HepG2 (cell line): Measurements from ENCODE around the gene CES3. TPM values are rescaled to one million over a fixed set of nuclear protein-coding genes. Genes with fewer than 3 reads are reported as not detected.
A peak's percentile ranks its signal among the peaks of the same experiment; 100 is the strongest.

Experiments
- ATAC-seq: fragments of 200-7000 bp; cut with Tn5 transposase; 3 replicates; pipeline ENCODE4 v1.9.1; 2020; ENCODE audit warnings: mild to moderate bottlenecking, moderate library complexity
- BruUV-seq: library from RNA; stranded (reverse); fragments of 400-500 nt; replicated peaks from 2 replicates; lab custom pipeline; 2021; lab: Mats Ljungman, UMichigan
- CTCF ChIA-PET: fragments of 300-600 bp; formaldehyde crosslinking; extraction: SDS; loops from one replicate; lab custom pipeline; 2021; ENCODE audit warnings: low total read pairs, inconsistent platforms, low intra/inter-chr PET ratio; lab: Yijun Ruan, JAX
- POLR2A ChIA-PET: fragments of 350-600 bp; sonication (Branson Sonifier 250); formaldehyde crosslinking; loops from one replicate; lab custom pipeline; 2020; ENCODE audit warnings: antibody characterized with exemption, inconsistent platforms; lab: Yijun Ruan, JAX
- DNase-seq: peaks from one replicate; pipeline ENCODE4 v3.0.0-alpha.2; 2015; ENCODE audit warnings: low spot score
- FAIRE-seq: peaks from 3 replicates; lab custom pipeline; 2011; peaks lifted over from hg19 to GRCh38; lab: Jason Lieb, UNC
- H2AFZ ChIP-seq: one replicate; pipeline ENCODE4 v1.6.1; 2011; ENCODE audit warnings: low read length, inconsistent platforms
- H3K27ac ChIP-seq: fragments of 300-600 bp; 3 replicates; pipeline ENCODE4 v1.8.0; 2011; ENCODE audit warnings: mixed run types, mild to moderate bottlenecking, mixed read lengths, low read length, inconsistent platforms; ENCODE audit not compliant: insufficient read depth; ENCODE audit errors: extremely low read length
- H3K27me3 ChIP-seq, 2 experiments: fragments of 200-600 bp in 1 of 2; 2 replicates in 1 of 2; 3 replicates in 1 of 2; pipeline versions ENCODE4 v1.6.0 to v1.8.0; 2011; ENCODE audit warnings: low read length in 2 of 2, mild to moderate bottlenecking in 2 of 2, moderate library complexity in 2 of 2, inconsistent platforms in 1 of 2; ENCODE audit not compliant: insufficient read depth in 2 of 2, control insufficient read depth in 1 of 2
- H3K36me3 ChIP-seq, 2 experiments: fragments of 200-600 bp in 1 of 2; replicated peaks in 1 of 2; 2 replicates in 1 of 2; 3 replicates in 1 of 2; pipeline versions ENCODE4 v1.5.1 to v1.8.0; 2011; ENCODE audit warnings: low read length in 2 of 2, inconsistent platforms in 1 of 2; ENCODE audit not compliant: insufficient read depth in 2 of 2, control insufficient read depth in 1 of 2
- H3K4me1 ChIP-seq: 2 replicates; pipeline ENCODE4 v1.5.1; 2012; ENCODE audit warnings: low read length, inconsistent platforms; ENCODE audit not compliant: insufficient read depth
- H3K4me2 ChIP-seq: 2 replicates; pipeline ENCODE4 v1.6.0; 2011; ENCODE audit warnings: low read depth, low read length, inconsistent platforms
- H3K4me3 ChIP-seq, 3 experiments: fragments of 200-600 bp in 1 of 3; sonication (generic), shearing (Covaris generic) in 1 of 3; replicated peaks in 1 of 3; 2 replicates each; pipeline ENCODE4 v1.5.1; 2011 to 2016; ENCODE audit warnings: low read length in 3 of 3, inconsistent platforms in 2 of 3, low read depth in 2 of 3, mild to moderate bottlenecking in 2 of 3, control low read depth in 1 of 3, mixed read lengths in 1 of 3; ENCODE audit not compliant: insufficient read depth in 1 of 3
- H3K79me2 ChIP-seq: one replicate; pipeline ENCODE4 v1.6.1; 2011; ENCODE audit warnings: low read length, inconsistent platforms; ENCODE audit not compliant: insufficient read depth
- H3K9ac ChIP-seq: 2 replicates; pipeline ENCODE4 v1.6.0; 2011; ENCODE audit warnings: mild to moderate bottlenecking, low read depth, low read length, inconsistent platforms; ENCODE audit not compliant: insufficient read depth
- H3K9me3 ChIP-seq: 2 replicates; pipeline ENCODE4 v1.5.1; 2012; ENCODE audit warnings: mild to moderate bottlenecking, low read length
- H4K20me1 ChIP-seq: 2 replicates; pipeline ENCODE4 v1.6.0; 2011; ENCODE audit warnings: inconsistent platforms, mild to moderate bottlenecking, low read length, moderate library complexity; ENCODE audit not compliant: insufficient read depth
- ATF7 ChIP-seq, 2 experiments: fragments of 450-650 bp in 1 of 2; sonication (generic) in 1 of 2; formaldehyde crosslinking in 1 of 2; IDR thresholded peaks; 2 replicates each; pipeline versions ENCODE4 v1.4.0 to v1.6.1; 2016 to 2020; ENCODE audit warnings: antibody characterized with exemption in 1 of 2, mild to moderate bottlenecking in 1 of 2, missing genetic modification reagents in 1 of 2
- FOXJ3 ChIP-seq: sonication (generic); formaldehyde crosslinking; IDR thresholded peaks from 2 replicates; pipeline ENCODE4 v1.4.0; 2020; ENCODE audit warnings: missing genetic modification reagents, mild to moderate bottlenecking, borderline replicate concordance
- KDM2A ChIP-seq: sonication (generic); formaldehyde crosslinking; IDR thresholded peaks from 2 replicates; pipeline ENCODE4 v1.4.0; 2020; ENCODE audit warnings: low read depth, missing genetic modification reagents, borderline replicate concordance
- RARG ChIP-seq: sonication (generic); formaldehyde crosslinking; IDR thresholded peaks from 2 replicates; pipeline ENCODE4 v1.4.0; 2020; ENCODE audit warnings: low read depth, mild to moderate bottlenecking, missing genetic modification reagents
- SRSF1 ChIP-seq: fragments of 200-400 bp; formaldehyde crosslinking; optimal IDR thresholded peaks from 2 replicates; pipeline ENCODE3; 2017; ENCODE audit warnings: mild to moderate bottlenecking, low read depth, low read length, moderate library complexity
- ZNF136 ChIP-seq: sonication (generic); formaldehyde crosslinking; IDR thresholded peaks from 2 replicates; pipeline ENCODE4 v1.8.1; 2022; ENCODE audit warnings: low read depth, mild to moderate bottlenecking, moderate library complexity, missing genetic modification reagents
- ZNF354B ChIP-seq: sonication (generic); formaldehyde crosslinking; IDR thresholded peaks from 2 replicates; pipeline ENCODE4 v1.8.0; 2022; ENCODE audit warnings: mild to moderate bottlenecking, missing genetic modification reagents
- ZNF460 ChIP-seq: sonication (generic); formaldehyde crosslinking; IDR thresholded peaks from 2 replicates; pipeline ENCODE4 v1.5.1; 2020; ENCODE audit warnings: missing genetic modification reagents, mild to moderate bottlenecking, borderline replicate concordance
- ZNF552 ChIP-seq: sonication (generic); formaldehyde crosslinking; IDR thresholded peaks from 2 replicates; pipeline ENCODE4 v1.9.0; 2022; ENCODE audit warnings: missing genetic modification reagents, mild to moderate bottlenecking, borderline replicate concordance
- ZNF746 ChIP-seq: sonication (generic); formaldehyde crosslinking; IDR thresholded peaks from 2 replicates; pipeline ENCODE4 v1.8.0; 2022; ENCODE audit warnings: mild to moderate bottlenecking, missing genetic modification reagents
- ZNF768 ChIP-seq: sonication (generic); formaldehyde crosslinking; IDR thresholded peaks from 2 replicates; pipeline ENCODE4 v1.4.0; 2020; ENCODE audit warnings: missing genetic modification reagents
- ZNF83 ChIP-seq: sonication (generic); formaldehyde crosslinking; IDR thresholded peaks from 2 replicates; pipeline ENCODE4 v1.4.0; 2020; ENCODE audit warnings: missing genetic modification reagents, mild to moderate bottlenecking, borderline replicate concordance
- WGBS: methylation state at CpG from one replicate; pipeline ENCODE4 v1.1.6; 2017; ENCODE audit warnings: low lambda C conversion rate; 5-methylcytosine and 5-hydroxymethylcytosine counted together
- in situ Hi-C: cut with HindIII; loops from 2 replicates; pipeline ENCODE4 v1.10.0; 2017; ENCODE audit warnings: low pct_unique_long_range_greater_than_20kb; ENCODE audit not compliant: extremely low pct_ligation_motif_present
- intact Hi-C: fragments of 100-400 bp; cut with micrococcal nuclease; formaldehyde crosslinking; loops from one replicate; pipeline ENCODE4 v1.10.0; 2022; ENCODE audit not compliant: unreplicated experiment
- polyA plus RNA-seq, 8 experiments: library from polyadenylated mRNA; depleted of rRNA in 3 of 8; stranded (reverse) in 7 of 8; unstranded in 1 of 8; fragments of >200 nt; fragmentation: Illumina TruSeq in 4 of 8; extraction: Trizol in 4 of 8; gene quantifications; 2 replicates each; pipeline versions ENCODE4 v1.2.1 to v1.2.3, GENCODE V29; 2011 to 2016; ENCODE audit warnings: low read depth in 4 of 8, missing spikeins in 1 of 8, mixed read lengths in 1 of 8; ENCODE audit not compliant: insufficient read depth in 1 of 8
- total RNA-seq, 5 experiments: library from RNA; depleted of rRNA; stranded (reverse); fragments of >200 nt; fragmentation: Illumina TruSeq; extraction: Trizol; gene quantifications; 2 replicates each; pipeline ENCODE4 v1.2.3, GENCODE V29; 2016; ENCODE audit warnings: low read depth in 1 of 5
- TF ChIP-seq, protein P1 (sequence below): sonication (generic); formaldehyde crosslinking; IDR thresholded peaks from 2 replicates; pipeline ENCODE4 v1.4.0; 2020; ENCODE audit warnings: missing genetic modification reagents, low read depth, mild to moderate bottlenecking, borderline replicate concordance
- TF ChIP-seq, protein P2 (sequence below): sonication (generic); formaldehyde crosslinking; conservative IDR thresholded peaks from 2 replicates; pipeline ENCODE4 v1.8.1; 2023; ENCODE audit warnings: missing genetic modification reagents

CES3 gene
- total and polyA plus RNA-seq, 2 of the 13 experiments (the other 11 are each of a cell fraction or from before 2014, with no cell fraction given): 6.6 to 17.4 TPM

DNA sequence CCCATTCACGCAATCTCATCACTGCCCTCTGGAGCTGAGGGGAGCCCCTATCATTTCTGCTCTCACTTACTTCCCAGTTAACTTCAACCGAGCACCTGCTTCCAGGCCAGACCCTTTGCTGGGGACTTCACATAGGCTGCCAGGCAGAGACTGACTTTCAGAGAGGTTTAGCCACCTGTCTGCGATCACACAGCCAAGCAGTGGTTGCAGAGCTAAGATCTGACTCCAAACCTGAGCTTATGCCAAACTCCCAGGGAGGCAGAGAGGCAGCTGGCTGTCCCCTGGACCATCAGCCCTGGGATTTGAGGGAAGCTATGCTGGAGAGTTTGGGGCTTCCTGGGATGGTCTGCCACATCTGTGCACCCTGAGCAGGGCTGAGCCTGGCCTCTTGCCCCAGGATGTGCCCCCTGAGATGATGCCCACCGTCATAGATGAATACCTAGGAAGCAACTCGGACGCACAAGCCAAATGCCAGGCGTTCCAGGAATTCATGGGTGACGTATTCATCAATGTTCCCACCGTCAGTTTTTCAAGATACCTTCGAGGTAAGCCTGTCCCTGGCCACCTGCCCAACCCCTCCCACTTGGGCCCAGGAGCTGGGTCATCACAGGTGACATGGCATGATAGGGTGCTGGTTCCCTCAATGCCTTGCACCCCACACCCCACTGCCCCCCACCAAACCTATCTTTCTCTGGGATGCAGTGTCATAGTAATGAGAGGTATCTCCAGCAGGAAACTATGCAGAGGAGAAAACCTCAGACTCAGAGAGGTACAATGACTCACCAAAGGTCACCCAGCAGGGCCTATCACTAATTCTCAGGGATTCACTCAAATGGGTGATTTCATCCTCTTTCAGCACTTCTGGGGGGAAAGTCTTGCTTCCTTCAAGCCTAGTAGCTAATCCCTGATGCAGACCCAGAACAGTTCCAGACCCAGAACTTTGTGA lies 10.0 kb downstream of the CES3 start:
- H2AFZ ChIP-seq: no peak overlapping the region
- H3K27ac ChIP-seq: no peak overlapping the region
- no peak for TF ChIP-seq ZNF354B (CRISPR knock-in tag)
- peak; percentile 83 for TF ChIP-seq ZNF768
- no peak for TF ChIP-seq ATF7 (IDR thresholded peaks at IDR 0.05)
- TF ChIP-seq ATF7 (CRISPR knock-in tag; IDR thresholded peaks at IDR 0.05): no peak
- no peak for TF ChIP-seq FOXJ3
- no peak for TF ChIP-seq ZNF460 (CRISPR knock-in tag)
- no peak for TF ChIP-seq ZNF746
- no peak for TF ChIP-seq ZNF136
- TF ChIP-seq RARG: no peak
- TF ChIP-seq, protein P1, sequence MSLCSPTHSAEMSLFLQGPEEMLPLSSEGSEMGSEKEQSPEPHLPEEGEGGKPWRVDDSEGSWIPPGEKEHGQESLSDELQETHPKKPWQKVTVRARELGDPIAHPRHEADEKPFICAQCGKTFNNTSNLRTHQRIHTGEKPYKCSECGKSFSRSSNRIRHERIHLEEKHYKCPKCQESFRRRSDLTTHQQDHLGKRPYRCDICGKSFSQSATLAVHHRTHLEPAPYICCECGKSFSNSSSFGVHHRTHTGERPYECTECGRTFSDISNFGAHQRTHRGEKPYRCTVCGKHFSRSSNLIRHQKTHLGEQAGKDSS: no peak
- no peak for TF ChIP-seq KDM2A (CRISPR knock-in tag)
- TF ChIP-seq SRSF1: no peak
- TF ChIP-seq, protein P2, sequence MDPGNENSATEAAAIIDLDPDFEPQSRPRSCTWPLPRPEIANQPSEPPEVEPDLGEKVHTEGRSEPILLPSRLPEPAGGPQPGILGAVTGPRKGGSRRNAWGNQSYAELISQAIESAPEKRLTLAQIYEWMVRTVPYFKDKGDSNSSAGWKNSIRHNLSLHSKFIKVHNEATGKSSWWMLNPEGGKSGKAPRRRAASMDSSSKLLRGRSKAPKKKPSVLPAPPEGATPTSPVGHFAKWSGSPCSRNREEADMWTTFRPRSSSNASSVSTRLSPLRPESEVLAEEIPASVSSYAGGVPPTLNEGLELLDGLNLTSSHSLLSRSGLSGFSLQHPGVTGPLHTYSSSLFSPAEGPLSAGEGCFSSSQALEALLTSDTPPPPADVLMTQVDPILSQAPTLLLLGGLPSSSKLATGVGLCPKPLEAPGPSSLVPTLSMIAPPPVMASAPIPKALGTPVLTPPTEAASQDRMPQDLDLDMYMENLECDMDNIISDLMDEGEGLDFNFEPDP (CRISPR knock-in tag): 0 out of 2 replicates have a peak, but pooled peaks have one; percentile 35
- TF ChIP-seq ZNF552 (CRISPR knock-in tag): no peak
- TF ChIP-seq ZNF83 (CRISPR knock-in tag): no peak
- H3K79me2 ChIP-seq: no peaks in the 10 kb centered on the region
- DNase-seq: no peak
- H3K4me2 ChIP-seq: no peak overlapping the region
- intact Hi-C loops: loop anchor here (5.0 kb wide), 1 partner anchor 1766 kb away; the partner anchor contains the start of gene CDH1
- no peaks in the 10 kb centered on the region for H3K9me3 ChIP-seq
- no peaks in the 10 kb centered on the region for H3K36me3 ChIP-seq
- no peaks in the 10 kb centered on the region for H4K20me1 ChIP-seq
- peaks cover 26% of the 10 kb centered on the region for H3K4me1 ChIP-seq
- no peak overlapping the region for H3K4me3 ChIP-seq
- POLR2A ChIA-PET: no interaction called here
- H3K9ac ChIP-seq: no peak overlapping the region
- in situ Hi-C loops: no loop called here
- 52% methylated on average over 5 of the region's 10 CpGs for WGBS
- CTCF ChIA-PET: no interaction called here
- no TSS peak for BruUV-seq
- H3K27me3 ChIP-seq: peaks cover 0 to 4% of the 10 kb centered on the region in 2 experiments; a peak in 1 of 5 replicates
- ATAC-seq: no peak
- no peak for FAIRE-seq
